ENCODE data around the gene DUOXA1. TPM values are rescaled to one million over a fixed set of nuclear protein-coding genes. Genes with fewer than 3 reads are reported as not detected.
"Not testable (repeated sequence)": the region's sequence is repeated elsewhere in the genome, so short reads cannot be mapped to it uniquely, and the experiment has no call there.

DUOXA1 gene
- polyA plus RNA-seq, 2 of the 4 experiments (the other 2 are of a cell fraction): 0.18 to 0.23 TPM

DNA sequence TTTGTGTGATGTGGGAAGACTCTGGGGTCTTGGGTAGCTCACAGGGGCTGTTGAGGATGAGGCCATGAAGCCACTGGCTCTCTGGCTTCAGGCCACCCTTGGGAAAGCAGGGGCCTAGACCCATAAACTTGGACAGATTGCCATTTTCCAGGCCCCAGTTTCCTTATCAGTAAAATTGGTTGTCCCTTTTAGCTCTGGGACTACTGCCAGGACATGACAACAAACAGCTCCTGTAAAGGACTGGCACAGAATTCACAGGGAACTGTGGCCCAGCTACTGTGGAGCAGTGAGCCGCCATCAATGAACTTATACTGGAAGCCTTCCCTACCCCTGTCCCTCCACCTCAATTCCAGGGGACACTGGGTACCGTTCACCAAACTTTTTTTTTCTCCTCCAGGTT is 52.3 kb downstream of the DUOXA1 start:
- H3K27ac ChIP-seq; POLR2A ChIA-PET; FAIRE-seq; H3K4me3 ChIP-seq; DNase-seq (ENCODE audit: low read depth in 1 of 2, low spot score in 1 of 2); ATAC-seq; CTCF ChIA-PET; H3K9me3 ChIP-seq; H3K4me1 ChIP-seq; H3K4me2 ChIP-seq: not testable (repeated sequence)
- 94% methylated on average over 2 of the region's 2 CpGs for WGBS (ENCODE audit: missing lambda C conversion rate)

- CTCF ChIA-PET; H3K4me3 ChIP-seq; POLR2A ChIA-PET; H3K9me3 ChIP-seq; H3K4me2 ChIP-seq; FAIRE-seq; H3K27ac ChIP-seq; ATAC-seq; DNase-seq (ENCODE audit: low read depth in 1 of 2, low spot score in 1 of 2); H3K4me1 ChIP-seq: not testable (repeated sequence)
- WGBS (ENCODE audit: missing lambda C conversion rate): 100% methylated on average over 1 of the region's 9 CpGs
Measured at GRCh38 chr15:45075440-45076320, 54.0 kb downstream of the DUOXA1 start.

- CTCF ChIA-PET; H3K9me3 ChIP-seq; ATAC-seq; H3K4me1 ChIP-seq; H3K27ac ChIP-seq; H3K4me2 ChIP-seq; POLR2A ChIA-PET; DNase-seq (ENCODE audit: low read depth in 1 of 2, low spot score in 1 of 2); FAIRE-seq; H3K4me3 ChIP-seq: not testable (repeated sequence)
Measured at GRCh38 chr15:45073602-45074001, 56.1 kb downstream of the DUOXA1 start.

DNA sequence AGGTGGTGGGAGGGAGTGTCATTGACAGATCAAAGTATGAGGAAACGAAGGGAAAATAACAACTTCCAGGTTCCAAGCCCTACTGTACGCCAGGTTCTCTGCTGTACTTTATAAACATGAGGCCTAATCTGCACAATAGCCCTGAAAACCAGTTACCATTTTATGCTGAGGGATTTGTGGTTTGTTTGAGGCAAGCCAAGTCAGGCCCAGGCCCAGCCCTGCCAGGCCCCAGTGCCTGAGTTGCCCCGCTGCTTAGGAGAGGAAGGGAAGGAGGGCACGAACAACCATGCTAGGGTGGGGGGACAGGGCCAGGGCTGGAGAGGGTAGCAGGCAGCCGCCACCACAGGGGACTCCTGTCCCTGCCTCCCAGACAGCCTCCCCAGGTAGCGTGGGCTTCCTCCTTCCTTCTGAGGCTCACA is 59.7 kb downstream of the DUOXA1 start:
- CTCF ChIA-PET: interaction anchor here (0.9 kb wide), 1 partner anchor 48 kb away, joined by 3 read pairs; no protein-coding TSS in a partner anchor
- POLR2A ChIA-PET; FAIRE-seq; H3K27ac ChIP-seq; H3K9me3 ChIP-seq; H3K4me2 ChIP-seq; ATAC-seq; H3K4me1 ChIP-seq; H3K4me3 ChIP-seq; DNase-seq (ENCODE audit: low read depth in 1 of 2, low spot score in 1 of 2): not testable (repeated sequence)
- 96% methylated on average over 4 of the region's 6 CpGs for WGBS (ENCODE audit: missing lambda C conversion rate)

Other genes with a start within 250 kb of the DUOXA1 start
- gene TERB2, start 173.2 kb downstream of the DUOXA1 start, polyA plus RNA-seq (2011; rRNA removed): not detected in 2 replicates
- gene TERB2, start 173.2 kb downstream of the DUOXA1 start, polyA plus RNA-seq (2017; fragmentation: RNase III; extraction: RNeasy Plus Mini Kit Qiagen cat#74134 plus additional on column Dnase treatment): not detected in 3 replicates
- 49.8 and 51.1 TPM in 2 replicates for gene SORD, start 106.7 kb downstream of the DUOXA1 start, polyA plus RNA-seq (2011; rRNA removed)
- gene SORD, start 106.7 kb downstream of the DUOXA1 start, polyA plus RNA-seq (2017; fragmentation: RNase III; extraction: RNeasy Plus Mini Kit Qiagen cat#74134 plus additional on column Dnase treatment): 34.8 to 40.6 TPM (median 37.6 TPM) in 3 replicates
- gene DUOX2, start 15.7 kb downstream of the DUOXA1 start, polyA plus RNA-seq (2011; rRNA removed): 0.06 and 0.08 TPM in 2 replicates
- 0.03 to 0.07 TPM (median 0.05 TPM) in 3 replicates for gene DUOX2, start 15.7 kb downstream of the DUOXA1 start, polyA plus RNA-seq (2017; fragmentation: RNase III; extraction: RNeasy Plus Mini Kit Qiagen cat#74134 plus additional on column Dnase treatment)
- gene DUOXA2, start 15.6 kb downstream of the DUOXA1 start, polyA plus RNA-seq (2011; rRNA removed): not detected in 2 replicates
- not detected in 3 replicates for gene DUOXA2, start 15.6 kb downstream of the DUOXA1 start, polyA plus RNA-seq (2017; fragmentation: RNase III; extraction: RNeasy Plus Mini Kit Qiagen cat#74134 plus additional on column Dnase treatment)
- gene DUOX1, start 115 bp upstream of the DUOXA1 start, polyA plus RNA-seq (2011; rRNA removed): not detected in 2 replicates
- gene DUOX1, start 115 bp upstream of the DUOXA1 start, polyA plus RNA-seq (2017; fragmentation: RNase III; extraction: RNeasy Plus Mini Kit Qiagen cat#74134 plus additional on column Dnase treatment): not detected in 3 replicates
- 0.36 and 0.62 TPM in 2 replicates for gene SHF, start 58.1 kb upstream of the DUOXA1 start, polyA plus RNA-seq (2011; rRNA removed)
- gene SHF, start 58.1 kb upstream of the DUOXA1 start, polyA plus RNA-seq (2017; fragmentation: RNase III; extraction: RNeasy Plus Mini Kit Qiagen cat#74134 plus additional on column Dnase treatment): 0.85 to 1.1 TPM (median 1.1 TPM) in 3 replicates
- gene SLC28A2, start 122.4 kb upstream of the DUOXA1 start, polyA plus RNA-seq (2011; rRNA removed): 0.13 and 0.35 TPM in 2 replicates
- gene SLC28A2, start 122.4 kb upstream of the DUOXA1 start, polyA plus RNA-seq (2017; fragmentation: RNase III; extraction: RNeasy Plus Mini Kit Qiagen cat#74134 plus additional on column Dnase treatment): not detected in 3 replicates
- 6.5 and 8.5 TPM in 2 replicates for gene GATM, start 248.7 kb upstream of the DUOXA1 start, polyA plus RNA-seq (2011; rRNA removed)
- gene GATM, start 248.7 kb upstream of the DUOXA1 start, polyA plus RNA-seq (2017; fragmentation: RNase III; extraction: RNeasy Plus Mini Kit Qiagen cat#74134 plus additional on column Dnase treatment): 3.4 to 4.0 TPM (median 3.7 TPM) in 3 replicates